A549 (cell line): ENCODE measurements around the gene TIPARP.

Experiments used
- BHLHE40 ChIP-seq: IDR thresholded peaks from 2 replicates; pipeline ENCODE4 v1.6.1; 2012; ENCODE audit warnings: low read depth, low read length, inconsistent platforms
- CHD2 ChIP-seq: fragments of 150-350 bp; IDR thresholded peaks from 2 replicates; pipeline ENCODE4 v1.6.1; 2014; ENCODE audit warnings: low read length; ENCODE audit not compliant: partially characterized antibody
- EP300 ChIP-seq, 2 experiments: fragments of >200 bp; sonication (Bioruptor Twin); formaldehyde crosslinking; IDR thresholded peaks; 2 replicates in 1 of 2; 3 replicates in 1 of 2; pipeline ENCODE4 v1.6.1; 2016 to 2017
- SREBF2 ChIP-seq: fragments of 450-650 bp; IDR thresholded peaks from 2 replicates; pipeline ENCODE4 v1.6.1; 2014; ENCODE audit warnings: mild to moderate bottlenecking, moderate library complexity
- TF ChIP-seq, protein P1 (sequence below): fragments of 200-600 bp; sonication (generic); IDR thresholded peaks from 2 replicates; pipeline ENCODE4 v1.6.1; 2016; ENCODE audit warnings: antibody characterized with exemption, mild to moderate bottlenecking, moderate library complexity
- TF ChIP-seq, protein P2 (sequence below): fragments of 150-350 bp; IDR thresholded peaks from 2 replicates; pipeline ENCODE4 v1.6.1; 2014; ENCODE audit warnings: low read depth, mild to moderate bottlenecking, low read length
- TF ChIP-seq, protein P3 (sequence below): fragments of >200 bp; sonication (Bioruptor Twin); formaldehyde crosslinking; IDR thresholded peaks from 3 replicates; pipeline ENCODE4 v1.5.1; 2016
- TF ChIP-seq, protein P4 (sequence below): IDR thresholded peaks from 2 replicates; pipeline ENCODE4 v1.6.1; 2012

DNA sequence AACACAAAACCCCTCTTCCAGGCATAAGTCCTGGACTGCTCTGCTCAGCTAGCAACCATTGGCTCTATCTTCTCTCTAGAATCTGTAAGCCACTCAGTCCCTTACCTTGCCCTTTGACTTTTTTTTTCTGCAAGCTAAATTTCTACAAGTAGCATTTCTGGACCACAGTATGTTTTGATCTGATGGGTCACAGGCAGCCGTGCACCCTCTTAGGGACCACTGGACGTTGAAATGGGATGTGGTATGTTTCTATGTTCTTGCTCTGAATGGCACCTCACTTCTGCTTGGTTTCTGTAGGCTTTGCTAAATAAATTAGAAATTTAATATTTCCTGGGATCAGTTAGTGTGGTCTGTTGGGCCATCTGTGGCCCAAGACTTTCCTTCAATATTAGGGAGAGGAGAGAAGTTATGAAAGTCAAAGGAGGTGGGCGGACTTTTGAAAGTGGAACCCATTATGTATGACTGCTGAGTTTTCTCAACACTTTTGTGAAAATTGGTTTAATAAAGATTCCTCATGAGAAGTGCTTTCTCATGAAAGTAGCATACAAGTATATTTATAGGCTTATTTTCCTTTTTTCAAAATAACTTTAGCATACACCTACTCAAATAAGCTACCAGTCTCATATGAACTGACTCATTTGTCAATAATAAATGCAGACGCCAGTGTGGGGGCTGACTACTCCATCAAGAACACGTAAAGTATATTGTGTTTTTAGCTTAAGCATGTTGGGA lies 18.4 kb upstream of the TIPARP start:
- TF ChIP-seq, protein P1, sequence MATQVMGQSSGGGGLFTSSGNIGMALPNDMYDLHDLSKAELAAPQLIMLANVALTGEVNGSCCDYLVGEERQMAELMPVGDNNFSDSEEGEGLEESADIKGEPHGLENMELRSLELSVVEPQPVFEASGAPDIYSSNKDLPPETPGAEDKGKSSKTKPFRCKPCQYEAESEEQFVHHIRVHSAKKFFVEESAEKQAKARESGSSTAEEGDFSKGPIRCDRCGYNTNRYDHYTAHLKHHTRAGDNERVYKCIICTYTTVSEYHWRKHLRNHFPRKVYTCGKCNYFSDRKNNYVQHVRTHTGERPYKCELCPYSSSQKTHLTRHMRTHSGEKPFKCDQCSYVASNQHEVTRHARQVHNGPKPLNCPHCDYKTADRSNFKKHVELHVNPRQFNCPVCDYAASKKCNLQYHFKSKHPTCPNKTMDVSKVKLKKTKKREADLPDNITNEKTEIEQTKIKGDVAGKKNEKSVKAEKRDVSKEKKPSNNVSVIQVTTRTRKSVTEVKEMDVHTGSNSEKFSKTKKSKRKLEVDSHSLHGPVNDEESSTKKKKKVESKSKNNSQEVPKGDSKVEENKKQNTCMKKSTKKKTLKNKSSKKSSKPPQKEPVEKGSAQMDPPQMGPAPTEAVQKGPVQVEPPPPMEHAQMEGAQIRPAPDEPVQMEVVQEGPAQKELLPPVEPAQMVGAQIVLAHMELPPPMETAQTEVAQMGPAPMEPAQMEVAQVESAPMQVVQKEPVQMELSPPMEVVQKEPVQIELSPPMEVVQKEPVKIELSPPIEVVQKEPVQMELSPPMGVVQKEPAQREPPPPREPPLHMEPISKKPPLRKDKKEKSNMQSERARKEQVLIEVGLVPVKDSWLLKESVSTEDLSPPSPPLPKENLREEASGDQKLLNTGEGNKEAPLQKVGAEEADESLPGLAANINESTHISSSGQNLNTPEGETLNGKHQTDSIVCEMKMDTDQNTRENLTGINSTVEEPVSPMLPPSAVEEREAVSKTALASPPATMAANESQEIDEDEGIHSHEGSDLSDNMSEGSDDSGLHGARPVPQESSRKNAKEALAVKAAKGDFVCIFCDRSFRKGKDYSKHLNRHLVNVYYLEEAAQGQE: no peak
- TF ChIP-seq, protein P2, sequence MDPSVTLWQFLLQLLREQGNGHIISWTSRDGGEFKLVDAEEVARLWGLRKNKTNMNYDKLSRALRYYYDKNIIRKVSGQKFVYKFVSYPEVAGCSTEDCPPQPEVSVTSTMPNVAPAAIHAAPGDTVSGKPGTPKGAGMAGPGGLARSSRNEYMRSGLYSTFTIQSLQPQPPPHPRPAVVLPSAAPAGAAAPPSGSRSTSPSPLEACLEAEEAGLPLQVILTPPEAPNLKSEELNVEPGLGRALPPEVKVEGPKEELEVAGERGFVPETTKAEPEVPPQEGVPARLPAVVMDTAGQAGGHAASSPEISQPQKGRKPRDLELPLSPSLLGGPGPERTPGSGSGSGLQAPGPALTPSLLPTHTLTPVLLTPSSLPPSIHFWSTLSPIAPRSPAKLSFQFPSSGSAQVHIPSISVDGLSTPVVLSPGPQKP: no peak
- TF ChIP-seq, protein P3, sequence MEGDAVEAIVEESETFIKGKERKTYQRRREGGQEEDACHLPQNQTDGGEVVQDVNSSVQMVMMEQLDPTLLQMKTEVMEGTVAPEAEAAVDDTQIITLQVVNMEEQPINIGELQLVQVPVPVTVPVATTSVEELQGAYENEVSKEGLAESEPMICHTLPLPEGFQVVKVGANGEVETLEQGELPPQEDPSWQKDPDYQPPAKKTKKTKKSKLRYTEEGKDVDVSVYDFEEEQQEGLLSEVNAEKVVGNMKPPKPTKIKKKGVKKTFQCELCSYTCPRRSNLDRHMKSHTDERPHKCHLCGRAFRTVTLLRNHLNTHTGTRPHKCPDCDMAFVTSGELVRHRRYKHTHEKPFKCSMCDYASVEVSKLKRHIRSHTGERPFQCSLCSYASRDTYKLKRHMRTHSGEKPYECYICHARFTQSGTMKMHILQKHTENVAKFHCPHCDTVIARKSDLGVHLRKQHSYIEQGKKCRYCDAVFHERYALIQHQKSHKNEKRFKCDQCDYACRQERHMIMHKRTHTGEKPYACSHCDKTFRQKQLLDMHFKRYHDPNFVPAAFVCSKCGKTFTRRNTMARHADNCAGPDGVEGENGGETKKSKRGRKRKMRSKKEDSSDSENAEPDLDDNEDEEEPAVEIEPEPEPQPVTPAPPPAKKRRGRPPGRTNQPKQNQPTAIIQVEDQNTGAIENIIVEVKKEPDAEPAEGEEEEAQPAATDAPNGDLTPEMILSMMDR: no peak
- TF ChIP-seq EP300 (IDR thresholded peaks at IDR 0.05): no peak
- TF ChIP-seq CHD2: no peak
- no peak for TF ChIP-seq SREBF2
- no peak for TF ChIP-seq BHLHE40
- TF ChIP-seq, protein P4, sequence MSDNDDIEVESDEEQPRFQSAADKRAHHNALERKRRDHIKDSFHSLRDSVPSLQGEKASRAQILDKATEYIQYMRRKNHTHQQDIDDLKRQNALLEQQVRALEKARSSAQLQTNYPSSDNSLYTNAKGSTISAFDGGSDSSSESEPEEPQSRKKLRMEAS: no peak
